ENCODE data around the gene PSMD1.

DNA sequence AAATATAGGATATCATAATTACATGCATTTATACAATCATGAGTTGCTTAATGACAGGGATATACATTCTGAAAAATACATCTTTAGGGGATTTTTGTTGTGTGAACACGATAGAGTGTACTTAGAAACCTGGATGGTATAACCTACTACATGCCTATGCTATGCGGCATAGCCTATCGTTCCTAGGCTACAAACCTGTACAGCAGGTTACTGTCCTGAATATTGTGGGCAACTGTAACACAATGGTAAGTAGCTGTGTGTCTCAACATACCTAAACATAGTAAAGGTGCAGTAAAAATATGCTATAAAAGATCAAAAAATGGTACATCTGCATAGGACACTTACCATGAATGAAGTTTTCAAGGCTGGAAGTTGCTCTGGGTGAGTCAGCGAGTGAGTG lies 12.9 kb upstream of the PSMD1 start:
- TF ChIP-seq, protein P1, sequence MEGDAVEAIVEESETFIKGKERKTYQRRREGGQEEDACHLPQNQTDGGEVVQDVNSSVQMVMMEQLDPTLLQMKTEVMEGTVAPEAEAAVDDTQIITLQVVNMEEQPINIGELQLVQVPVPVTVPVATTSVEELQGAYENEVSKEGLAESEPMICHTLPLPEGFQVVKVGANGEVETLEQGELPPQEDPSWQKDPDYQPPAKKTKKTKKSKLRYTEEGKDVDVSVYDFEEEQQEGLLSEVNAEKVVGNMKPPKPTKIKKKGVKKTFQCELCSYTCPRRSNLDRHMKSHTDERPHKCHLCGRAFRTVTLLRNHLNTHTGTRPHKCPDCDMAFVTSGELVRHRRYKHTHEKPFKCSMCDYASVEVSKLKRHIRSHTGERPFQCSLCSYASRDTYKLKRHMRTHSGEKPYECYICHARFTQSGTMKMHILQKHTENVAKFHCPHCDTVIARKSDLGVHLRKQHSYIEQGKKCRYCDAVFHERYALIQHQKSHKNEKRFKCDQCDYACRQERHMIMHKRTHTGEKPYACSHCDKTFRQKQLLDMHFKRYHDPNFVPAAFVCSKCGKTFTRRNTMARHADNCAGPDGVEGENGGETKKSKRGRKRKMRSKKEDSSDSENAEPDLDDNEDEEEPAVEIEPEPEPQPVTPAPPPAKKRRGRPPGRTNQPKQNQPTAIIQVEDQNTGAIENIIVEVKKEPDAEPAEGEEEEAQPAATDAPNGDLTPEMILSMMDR (IDR thresholded peaks at IDR 0.05), result no peak
- TF ChIP-seq POLR2A (IDR thresholded peaks at IDR 0.05), result no peak
- TF ChIP-seq POLR2AphosphoS5 (IDR thresholded peaks at IDR 0.05), result no peak

Measured in prostate gland (tissue), 2 donors.